HepG2 (cell line): ENCODE results near the gene CLDN3. TPM values are rescaled to one million over a fixed set of nuclear protein-coding genes. Genes with fewer than 3 reads are reported as not detected.

ENCODE experiments used
- HDAC6 ChIP-seq: fragments of 200-600 bp; sonication (generic); IDR thresholded peaks from 2 replicates; pipeline ENCODE4 v1.7.0; 2017; ENCODE audit warnings: mild to moderate bottlenecking, antibody characterized with exemption, low read length, low read depth
- KDM3A ChIP-seq: IDR thresholded peaks from 2 replicates; pipeline ENCODE4 v1.6.1; 2018; ENCODE audit warnings: low read depth, missing compliant biosample characterization
- KDM6A ChIP-seq: IDR thresholded peaks from 2 replicates; pipeline ENCODE4 v1.6.1; 2016; ENCODE audit warnings: low read depth
- REST ChIP-seq, 2 experiments: IDR thresholded peaks; 2 replicates each; pipeline ENCODE4 v1.6.1; 2011 to 2012; ENCODE audit warnings: low read length in 2 of 2, borderline replicate concordance in 1 of 2, low read depth in 1 of 2, mild to moderate bottlenecking in 1 of 2, moderate library complexity in 1 of 2
- TSC22D2 ChIP-seq: sonication (generic); formaldehyde crosslinking; IDR thresholded peaks from 2 replicates; pipeline ENCODE4 v1.5.1; 2020; ENCODE audit warnings: missing genetic modification reagents, mild to moderate bottlenecking, borderline replicate concordance
- ZNF407 ChIP-seq: sonication (generic); formaldehyde crosslinking; IDR thresholded peaks from one replicate; pipeline ENCODE4 v1.5.1; 2020; ENCODE audit warnings: mild to moderate bottlenecking, missing genetic modification reagents; ENCODE audit errors: not compliant biosample characterization
- polyA plus RNA-seq, 8 experiments: library from polyadenylated mRNA; depleted of rRNA in 3 of 8; stranded (reverse) in 7 of 8; unstranded in 1 of 8; fragments of >200 nt; fragmentation: Illumina TruSeq in 4 of 8; extraction: Trizol in 4 of 8; gene quantifications; 2 replicates each; pipeline versions ENCODE4 v1.2.1 to v1.2.3, GENCODE V29; 2011 to 2016; ENCODE audit warnings: low read depth in 4 of 8, missing spikeins in 1 of 8, mixed read lengths in 1 of 8; ENCODE audit not compliant: insufficient read depth in 1 of 8
- total RNA-seq, 5 experiments: library from RNA; depleted of rRNA; stranded (reverse); fragments of >200 nt; fragmentation: Illumina TruSeq; extraction: Trizol; gene quantifications; 2 replicates each; pipeline ENCODE4 v1.2.3, GENCODE V29; 2016; ENCODE audit warnings: low read depth in 1 of 5

CLDN3 gene
- total and polyA plus RNA-seq, 2 of the 13 experiments (the other 11 are each of a cell fraction or from before 2014, with no cell fraction given) = 0.31 to 0.51 TPM

GRCh38 chr7:73737491-73738219 is 32.4 kb downstream of the CLDN3 start (continued):
- TF ChIP-seq ZNF407 (peak; percentile 3), REST (IDR thresholded peaks at IDR 0.05; ENCODE audit: borderline replicate concordance in 1 of 2, low read depth in 1 of 2, low read length in 2 of 2) (no peak), HDAC6 (no peak), KDM3A (CRISPR knock-in tag) (no peak), TSC22D2 (CRISPR knock-in tag) (no peak), KDM6A (no peak)
- TF ChIP-seq, all 625 proteins: peak for 3
